Loucy (cell line): Measurements from ENCODE around the gene UNC5C.

Source experiments
- EZH2phosphoT487 ChIP-seq: fragments of 200-600 bp; IDR thresholded peaks from 2 replicates; pipeline ENCODE4 v1.6.1; 2018; ENCODE audit warnings: antibody characterized with exemption, mild to moderate bottlenecking, moderate library complexity, borderline replicate concordance
- TF ChIP-seq, protein P1 (sequence below): fragments of 200-600 bp; sonication (generic); conservative IDR thresholded peaks from 2 replicates; pipeline ENCODE4 v1.5.1; 2014; ENCODE audit warnings: mild to moderate bottlenecking, antibody characterized with exemption, low read length

DNA sequence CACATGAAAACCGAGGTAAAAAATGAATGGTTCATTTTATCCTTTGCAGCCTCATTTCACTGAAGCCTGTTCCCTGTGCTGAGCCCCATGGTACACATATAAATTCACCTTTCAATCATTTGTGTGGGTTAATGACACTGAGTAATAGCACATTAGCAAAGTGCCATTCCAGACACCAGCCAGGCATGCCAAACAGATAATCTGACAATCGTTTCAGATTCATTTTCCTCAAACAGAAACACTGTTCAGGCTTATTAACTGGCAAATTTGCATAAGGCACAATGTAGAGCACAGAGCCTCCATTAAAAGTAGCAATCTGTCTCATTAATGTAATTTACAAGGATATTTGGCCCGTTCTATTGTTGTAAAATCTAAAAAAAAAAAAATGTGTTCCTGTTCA lies 76.2 kb downstream of the UNC5C start:
- TF ChIP-seq, protein P1, sequence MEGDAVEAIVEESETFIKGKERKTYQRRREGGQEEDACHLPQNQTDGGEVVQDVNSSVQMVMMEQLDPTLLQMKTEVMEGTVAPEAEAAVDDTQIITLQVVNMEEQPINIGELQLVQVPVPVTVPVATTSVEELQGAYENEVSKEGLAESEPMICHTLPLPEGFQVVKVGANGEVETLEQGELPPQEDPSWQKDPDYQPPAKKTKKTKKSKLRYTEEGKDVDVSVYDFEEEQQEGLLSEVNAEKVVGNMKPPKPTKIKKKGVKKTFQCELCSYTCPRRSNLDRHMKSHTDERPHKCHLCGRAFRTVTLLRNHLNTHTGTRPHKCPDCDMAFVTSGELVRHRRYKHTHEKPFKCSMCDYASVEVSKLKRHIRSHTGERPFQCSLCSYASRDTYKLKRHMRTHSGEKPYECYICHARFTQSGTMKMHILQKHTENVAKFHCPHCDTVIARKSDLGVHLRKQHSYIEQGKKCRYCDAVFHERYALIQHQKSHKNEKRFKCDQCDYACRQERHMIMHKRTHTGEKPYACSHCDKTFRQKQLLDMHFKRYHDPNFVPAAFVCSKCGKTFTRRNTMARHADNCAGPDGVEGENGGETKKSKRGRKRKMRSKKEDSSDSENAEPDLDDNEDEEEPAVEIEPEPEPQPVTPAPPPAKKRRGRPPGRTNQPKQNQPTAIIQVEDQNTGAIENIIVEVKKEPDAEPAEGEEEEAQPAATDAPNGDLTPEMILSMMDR = no peak
- no peak for TF ChIP-seq EZH2phosphoT487
